ENCODE measurements around the gene TYW1B.
"Not testable (repeated sequence)": the region's sequence is repeated elsewhere in the genome, so short reads cannot be mapped to it uniquely, and the experiment has no call there.

TYW1B gene

DNA sequence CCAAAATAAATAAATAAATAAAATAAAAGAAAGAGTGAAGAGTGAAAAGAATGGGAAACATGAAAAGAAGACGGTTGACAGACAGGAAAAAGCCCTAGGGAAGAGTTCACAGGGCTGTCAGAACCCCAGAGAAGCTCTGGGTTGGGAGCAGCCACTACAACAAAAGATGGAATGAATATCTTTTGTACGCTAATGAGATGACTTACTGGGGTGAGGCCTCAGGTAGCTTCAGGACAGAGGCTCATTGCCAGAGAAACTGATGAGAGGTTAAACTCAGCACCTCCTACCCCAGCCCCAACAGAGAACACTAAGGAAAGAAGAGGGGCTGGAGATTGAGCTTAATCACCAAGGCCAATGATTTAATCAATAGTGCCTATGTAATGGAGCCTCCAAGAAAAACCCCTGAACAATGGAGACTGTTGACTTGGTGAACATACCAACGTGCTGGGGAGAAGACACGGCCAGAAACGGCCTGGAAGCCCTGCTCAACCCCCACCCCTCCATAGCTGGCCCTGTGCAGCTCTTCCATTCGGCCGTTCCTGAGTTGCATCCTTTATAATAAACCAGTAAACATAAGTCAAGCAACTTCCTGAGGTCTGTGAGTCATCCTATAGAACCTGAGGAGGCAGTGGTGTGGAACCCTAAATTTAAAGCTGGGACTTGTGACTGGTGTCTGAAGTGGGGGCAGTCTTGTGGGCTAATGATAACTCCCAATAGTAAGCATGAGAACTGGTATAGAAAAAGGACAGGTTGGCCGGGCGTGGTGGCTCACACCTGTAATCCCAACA, 11.4 kb downstream of the TYW1B start:
- DNase-seq: not testable (repeated sequence)

DNA sequence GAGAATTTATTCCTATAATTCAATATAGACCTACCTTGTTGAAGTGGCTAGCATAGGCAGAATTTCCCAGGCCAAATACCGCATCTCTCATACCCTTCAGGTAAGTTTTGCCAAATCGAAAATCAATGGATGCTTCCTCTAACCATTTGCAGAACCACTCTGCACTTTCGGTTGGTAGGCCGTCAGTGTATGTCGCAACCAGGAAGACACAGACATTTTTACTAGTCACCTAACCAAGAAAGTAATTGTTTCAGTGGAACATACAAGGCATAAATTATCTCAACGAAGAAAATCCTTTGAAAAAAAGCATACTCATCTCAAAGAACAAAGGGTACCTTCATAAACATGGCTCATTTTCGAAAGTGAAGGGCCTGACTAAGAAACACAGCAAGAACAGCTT, 17.6 kb downstream of the TYW1B start:
- DNase-seq: not testable (repeated sequence)

GRCh38 chr7:72808511-72808910, 19.5 kb downstream of the TYW1B start:
- not testable (repeated sequence) for DNase-seq

DNA sequence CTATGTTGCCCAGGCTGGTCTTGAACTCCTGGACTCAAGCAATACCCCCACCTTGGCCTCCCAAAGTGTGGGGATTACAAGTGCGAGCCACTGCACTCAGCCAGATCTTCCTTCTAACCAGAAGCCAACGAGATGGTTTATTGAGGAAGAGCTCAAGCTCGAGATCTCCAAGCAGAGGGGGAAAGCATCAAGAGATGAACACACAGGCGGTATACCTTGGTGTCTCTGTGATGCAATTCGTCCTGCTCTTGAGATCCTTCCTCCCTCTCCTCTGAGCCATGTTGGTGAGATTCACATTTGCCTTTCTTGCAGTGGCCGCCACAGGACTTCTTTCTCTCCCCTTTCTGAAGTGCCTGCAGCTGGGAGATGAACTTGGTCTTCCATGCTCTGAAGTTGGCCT, 21.1 kb downstream of the TYW1B start:
- not testable (repeated sequence) for DNase-seq

- DNase-seq: peak; percentile 87
Measured at GRCh38 chr7:72805526-72806494, 22.2 kb downstream of the TYW1B start.

- DNase-seq: not testable (repeated sequence)
Measured at GRCh38 chr7:72803778-72804177, 24.2 kb downstream of the TYW1B start.

GRCh38 chr7:72801564-72801963, 26.4 kb downstream of the TYW1B start:
- not testable (repeated sequence) for DNase-seq

DNA sequence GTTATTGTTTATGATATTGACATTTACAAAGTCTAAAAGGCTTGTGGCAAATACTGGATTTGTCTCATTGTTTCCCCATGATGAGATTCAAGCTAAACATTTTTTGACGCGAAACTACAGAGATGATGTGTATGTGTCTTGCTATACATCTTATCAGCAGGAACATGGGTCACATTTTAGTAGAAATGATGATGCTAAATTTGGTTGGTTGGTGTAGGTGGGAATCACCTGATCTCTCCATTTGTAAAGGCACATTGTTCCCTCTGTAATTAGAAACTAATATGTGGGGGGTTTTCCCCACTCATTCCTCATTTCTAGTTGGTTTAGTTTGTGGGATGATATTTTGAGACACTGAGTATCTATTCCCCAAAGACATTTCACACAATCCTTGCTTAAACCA, 32.6 kb downstream of the TYW1B start:
- not testable (repeated sequence) for DNase-seq

- no peak for DNase-seq
Measured at GRCh38 chr7:72793791-72794190, 34.2 kb downstream of the TYW1B start.

DNA sequence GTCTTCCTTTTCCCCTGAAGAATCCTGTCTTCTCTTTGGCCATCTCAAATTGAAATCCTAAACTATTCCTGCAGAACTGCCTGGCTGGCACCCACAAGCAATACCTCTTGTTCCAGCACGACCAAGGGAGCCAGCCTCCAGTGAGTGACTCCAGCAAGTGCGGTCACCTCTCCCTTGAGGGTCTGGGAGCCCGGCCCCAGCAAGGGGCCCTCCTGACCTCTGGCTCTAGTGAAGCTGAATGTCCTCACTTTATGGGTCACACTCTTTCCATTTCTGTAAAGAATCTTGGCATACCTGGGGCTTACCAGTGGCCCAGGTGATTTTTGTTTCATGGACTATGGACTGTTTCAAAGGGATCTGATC, 37.3 kb downstream of the TYW1B start:
- not testable (repeated sequence) for DNase-seq

GRCh38 chr7:72790048-72790697, 37.8 kb downstream of the TYW1B start:
- not testable (repeated sequence) for DNase-seq

DNA sequence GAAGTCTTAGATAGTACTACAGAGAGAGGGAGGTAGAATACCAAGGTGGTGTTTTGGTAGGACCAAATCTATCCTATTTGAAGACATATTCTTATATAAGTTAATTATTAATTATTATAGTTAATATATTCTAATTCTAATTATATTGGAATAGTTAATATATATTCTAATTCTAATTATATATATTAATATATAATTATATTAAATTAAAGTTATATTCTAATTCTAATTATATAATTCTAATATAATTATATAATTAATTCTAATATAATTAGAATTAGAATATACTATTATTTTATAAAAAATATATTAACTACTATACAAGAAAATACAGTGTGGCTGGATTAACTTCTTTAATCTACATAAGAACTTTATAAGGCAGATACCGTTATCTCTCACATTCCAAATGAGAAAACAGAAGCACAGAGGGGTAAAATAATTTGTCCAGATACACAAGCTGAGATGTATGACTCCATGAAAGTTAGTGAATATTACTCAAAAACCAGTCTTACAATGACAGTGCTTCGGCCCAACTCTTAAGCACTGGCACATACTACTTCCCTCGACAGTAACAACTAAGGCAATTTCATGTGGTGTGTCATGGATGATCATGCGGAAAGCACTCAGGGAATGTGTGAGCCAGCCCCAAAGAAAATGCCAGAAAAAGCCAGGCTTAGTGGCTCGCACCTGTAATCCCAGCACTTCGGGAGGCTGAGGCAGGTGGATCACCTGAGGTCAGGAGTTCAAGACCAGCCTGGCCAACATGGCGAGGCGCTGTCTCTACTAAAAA, 42.6 kb downstream of the TYW1B start:
- DNase-seq: no peak

DNA sequence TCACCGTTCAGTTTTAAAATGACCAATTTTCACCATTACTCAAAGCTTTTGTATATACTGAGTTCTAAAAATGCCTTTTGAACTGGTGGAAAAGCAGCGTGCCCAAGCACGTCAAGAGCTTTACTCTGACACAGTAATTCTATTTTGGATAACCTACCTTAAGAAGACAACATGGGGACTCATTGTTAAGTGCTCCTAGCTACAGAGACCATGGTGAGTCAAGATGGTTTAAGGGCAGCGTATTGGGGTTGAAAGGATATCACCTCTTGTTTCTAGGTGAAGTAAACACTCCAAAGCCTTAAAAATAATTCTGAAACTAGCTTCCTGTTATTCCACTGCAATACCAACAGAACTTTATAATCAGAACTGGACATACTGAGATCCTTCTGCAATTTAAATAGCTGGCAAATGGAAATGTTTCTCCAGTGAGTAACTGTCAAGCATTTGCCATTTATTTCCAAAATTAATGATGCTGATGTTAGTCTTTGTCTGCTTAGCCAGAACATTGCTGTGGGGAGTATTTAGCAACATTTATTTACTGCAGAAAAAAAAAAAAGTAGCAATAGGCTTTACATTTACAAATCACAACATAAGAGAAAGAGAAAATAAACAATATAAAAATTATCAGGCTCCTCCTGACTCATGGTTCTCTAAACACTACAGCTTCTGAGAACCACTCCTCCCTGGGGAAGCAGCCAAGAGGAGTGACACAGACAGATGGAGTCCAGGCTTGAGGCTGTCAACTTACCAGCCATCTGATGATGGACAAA, 44.2 kb downstream of the TYW1B start:
- DNase-seq: not testable (repeated sequence)

DNA sequence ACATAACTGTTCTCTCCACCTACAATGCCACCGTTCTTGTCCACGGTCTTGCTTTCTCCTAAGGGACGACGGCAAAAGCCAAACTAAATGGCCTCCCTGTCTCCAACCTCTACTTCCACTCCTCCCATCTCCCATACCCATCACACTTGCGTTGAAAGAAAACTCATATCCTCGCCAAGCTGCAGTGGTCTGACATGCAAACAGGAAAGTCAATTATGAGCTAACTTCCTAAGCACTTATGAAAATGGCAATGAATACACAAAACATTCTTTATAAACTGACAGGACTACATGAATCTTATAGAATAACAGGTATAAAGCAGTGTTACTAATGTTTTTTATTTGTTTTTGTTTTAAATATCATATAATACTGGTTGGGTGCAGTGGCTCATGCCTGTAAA, 46.4 kb downstream of the TYW1B start:
- no peak for DNase-seq

- DNase-seq: no peak
Measured at GRCh38 chr7:72781161-72781560, 46.8 kb downstream of the TYW1B start.

GRCh38 chr7:72780289-72780894, 47.6 kb downstream of the TYW1B start:
- not testable (repeated sequence) for DNase-seq

- not testable (repeated sequence) for DNase-seq
Measured at GRCh38 chr7:72777167-72777566, 50.8 kb downstream of the TYW1B start.

GRCh38 chr7:72772627-72773026, 55.4 kb downstream of the TYW1B start:
- DNase-seq: not testable (repeated sequence)

- not testable (repeated sequence) for DNase-seq
Measured at GRCh38 chr7:72766994-72767393, 61.0 kb downstream of the TYW1B start.

GRCh38 chr7:72760602-72761001, 67.4 kb downstream of the TYW1B start:
- DNase-seq: no peak

GRCh38 chr7:72754312-72754711, 73.7 kb downstream of the TYW1B start:
- no peak for DNase-seq

Data from GF-D8 (cell line).